Vagina (tissue), 2 donors: ENCODE measurements around the gene HERC2. TPM values are rescaled to one million over a fixed set of nuclear protein-coding genes. Genes with fewer than 3 reads are reported as not detected.

Experiments used
- DNase-seq, 2 donors: peaks; one replicate each; pipeline ENCODE4 v3.0.0-alpha.2; 2017; ENCODE audit errors: extremely low spot score in 2 of 2
- H3K27ac ChIP-seq: fragments of 200-600 bp; sonication (generic); one replicate; pipeline ENCODE4 v1.5.1; 2019
- H3K27me3 ChIP-seq: fragments of 200-600 bp; sonication (generic); one replicate; pipeline ENCODE4 v1.5.1; 2019
- H3K36me3 ChIP-seq, 2 donors: fragments of 200-600 bp; sonication (generic); one replicate each; pipeline ENCODE4 v1.5.1; 2017 to 2019
- H3K4me1 ChIP-seq: fragments of 200-600 bp; sonication (generic); one replicate; pipeline ENCODE4 v1.5.1; 2019
- H3K4me3 ChIP-seq, 2 donors: fragments of 200-600 bp; sonication (generic); 1 replicate in 1 of 2; 2 replicates in 1 of 2; pipeline ENCODE4 v1.5.1; 2016 to 2019
- H3K9me3 ChIP-seq: fragments of 200-600 bp; sonication (generic); one replicate; pipeline ENCODE4 v1.5.1; 2019
- CTCF ChIP-seq, 3 experiments: fragments of 450-650 bp in 2 of 3; fragments of 200-600 bp in 1 of 3; sonication (generic) in 1 of 3; IDR thresholded peaks; one replicate each; pipeline ENCODE4 v1.5.1; 2017 to 2019; ENCODE audit warnings: antibody characterized with exemption in 3 of 3, mild to moderate bottlenecking in 2 of 3, moderate library complexity in 2 of 3
- POLR2A ChIP-seq, 2 donors: fragments of 450-650 bp; IDR thresholded peaks; one replicate each; pipeline ENCODE4 v1.6.1; 2017; ENCODE audit warnings: antibody characterized with exemption in 2 of 2, mild to moderate bottlenecking in 2 of 2, moderate library complexity in 2 of 2
- POLR2AphosphoS5 ChIP-seq, 2 donors: sonication (generic); formaldehyde crosslinking; IDR thresholded peaks; one replicate each; pipeline ENCODE4 v1.9.0; 2017; ENCODE audit warnings: antibody characterized with exemption in 2 of 2, mild to moderate bottlenecking in 2 of 2, low read depth in 1 of 2; ENCODE audit not compliant: insufficient read depth in 1 of 2
- intact Hi-C: fragments of 100-400 bp; cut with DNase I; formaldehyde crosslinking; loops from one replicate; pipeline ENCODE4 v1.15.1; 2023
- total RNA-seq: library from RNA; depleted of rRNA; stranded (reverse); fragments of >200 nt; gene quantifications from one replicate; pipeline ENCODE4 v1.2.3, GENCODE V29; 2016

The HERC2 gene
- total RNA-seq, 1 donor from 2014 or later = 45.2 TPM

- peak in 1 of 2 donors; percentile 79 for DNase-seq
- Histone ChIP-seq H3K4me3 (no peak overlapping the region), H3K9me3 (no peaks in the 10 kb centered on the region), H3K36me3 (peaks cover 4 to 59% of the 10 kb centered on the region in 2 donors), H3K27me3 (no peaks in the 10 kb centered on the region), H3K4me1 (no peaks in the 10 kb centered on the region), H3K27ac (no peak overlapping the region)
- TF ChIP-seq POLR2AphosphoS5 (IDR thresholded peaks at IDR 0.05; ENCODE audit: insufficient read depth in 1 of 2, low read depth in 1 of 2) = no peak
- TF ChIP-seq CTCF (IDR thresholded peaks at IDR 0.05) = no peak
- no peak for TF ChIP-seq POLR2A (IDR thresholded peaks at IDR 0.05)
- intact Hi-C loops = no loop called here
These were observed 207.9 kb downstream of the HERC2 start for GRCh38 chr15:28114114-28114455.

GRCh38 chr15:28113394-28114113, 208.4 kb downstream of the HERC2 start:
- Histone ChIP-seq H3K27me3 (no peaks in the 10 kb centered on the region), H3K4me3 (no peak overlapping the region), H3K4me1 (no peaks in the 10 kb centered on the region), H3K27ac (no peak overlapping the region), H3K36me3 (peaks cover 4 to 59% of the 10 kb centered on the region in 2 donors), H3K9me3 (no peaks in the 10 kb centered on the region)
- intact Hi-C loops = no loop called here
- DNase-seq = no peak
- TF ChIP-seq CTCF (IDR thresholded peaks at IDR 0.05) = no peak
- no peak for TF ChIP-seq POLR2A (IDR thresholded peaks at IDR 0.05)
- no peak for TF ChIP-seq POLR2AphosphoS5 (IDR thresholded peaks at IDR 0.05; ENCODE audit: insufficient read depth in 1 of 2, low read depth in 1 of 2)

- Histone ChIP-seq H3K4me1 (no peaks in the 10 kb centered on the region), H3K9me3 (no peaks in the 10 kb centered on the region), H3K4me3 (no peak overlapping the region), H3K36me3 (peaks cover 4 to 59% of the 10 kb centered on the region in 2 donors), H3K27me3 (no peaks in the 10 kb centered on the region), H3K27ac (no peak overlapping the region)
- peak; percentile 60 to 77 for DNase-seq
- TF ChIP-seq POLR2AphosphoS5 (IDR thresholded peaks at IDR 0.05; ENCODE audit: insufficient read depth in 1 of 2, low read depth in 1 of 2) (no peak), POLR2A (IDR thresholded peaks at IDR 0.05) (no peak), CTCF (IDR thresholded peaks at IDR 0.05) (no peak)
- intact Hi-C loops = no loop called here
These were observed 209.0 kb downstream of the HERC2 start for GRCh38 chr15:28112962-28113361.

GRCh38 chr15:28112101-28112760, 209.7 kb downstream of the HERC2 start:
- peaks cover 4 to 59% of the 10 kb centered on the region in 2 donors for H3K36me3 ChIP-seq
- H3K9me3 ChIP-seq = no peaks in the 10 kb centered on the region
- H3K27ac ChIP-seq = no peak overlapping the region
- intact Hi-C loops = no loop called here
- no peak for TF ChIP-seq POLR2AphosphoS5 (IDR thresholded peaks at IDR 0.05; ENCODE audit: insufficient read depth in 1 of 2, low read depth in 1 of 2)
- no peak for TF ChIP-seq POLR2A (IDR thresholded peaks at IDR 0.05)
- no peak for TF ChIP-seq CTCF (IDR thresholded peaks at IDR 0.05)
- H3K4me1 ChIP-seq = peaks cover 7% of the 10 kb centered on the region
- DNase-seq = peak; percentile 37 to 62
- H3K4me3 ChIP-seq = no peak overlapping the region
- no peaks in the 10 kb centered on the region for H3K27me3 ChIP-seq

GRCh38 chr15:28111543-28111942, 210.4 kb downstream of the HERC2 start:
- Histone ChIP-seq H3K27me3 (no peaks in the 10 kb centered on the region), H3K4me1 (peaks cover 11% of the 10 kb centered on the region), H3K27ac (no peak overlapping the region), H3K9me3 (no peaks in the 10 kb centered on the region), H3K4me3 (no peak overlapping the region), H3K36me3 (peaks cover 4 to 52% of the 10 kb centered on the region in 2 donors)
- no peak for TF ChIP-seq POLR2A (IDR thresholded peaks at IDR 0.05)
- TF ChIP-seq CTCF (IDR thresholded peaks at IDR 0.05) = no peak
- TF ChIP-seq POLR2AphosphoS5 (IDR thresholded peaks at IDR 0.05; ENCODE audit: insufficient read depth in 1 of 2, low read depth in 1 of 2) = no peak
- peak; percentile 72 to 77 for DNase-seq
- intact Hi-C loops = no loop called here
